ENCODE results near the gene PRR33. TPM values are rescaled to one million over a fixed set of nuclear protein-coding genes. Genes with fewer than 3 reads are reported as not detected.

The PRR33 gene
- total RNA-seq, 1 donor from 2014 or later, result 0.16 TPM

DNA sequence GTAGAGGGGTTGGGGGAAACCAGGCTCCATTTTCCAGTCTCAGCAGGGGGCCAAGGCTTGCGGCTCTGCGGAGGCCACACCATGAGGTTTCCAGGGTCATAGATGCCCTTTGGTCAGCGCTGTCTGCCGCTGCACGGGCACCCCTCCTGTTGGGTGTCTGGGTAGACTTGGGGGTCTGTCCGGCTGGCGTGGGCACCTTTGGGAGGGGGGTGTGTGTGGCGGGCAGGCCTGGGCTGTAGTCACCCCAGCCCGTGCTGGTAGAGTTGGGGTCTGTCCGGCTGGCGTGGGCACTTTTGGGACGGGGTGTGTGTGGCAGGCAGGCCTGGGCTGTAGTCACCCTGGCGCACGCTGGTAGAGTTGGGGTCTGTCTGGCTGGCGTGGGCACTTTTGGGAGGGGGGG is 20.2 kb downstream of the PRR33 start:
- no peak overlapping the region for H3K4me3 Mint-ChIP-seq
- no peak for DNase-seq

DNA sequence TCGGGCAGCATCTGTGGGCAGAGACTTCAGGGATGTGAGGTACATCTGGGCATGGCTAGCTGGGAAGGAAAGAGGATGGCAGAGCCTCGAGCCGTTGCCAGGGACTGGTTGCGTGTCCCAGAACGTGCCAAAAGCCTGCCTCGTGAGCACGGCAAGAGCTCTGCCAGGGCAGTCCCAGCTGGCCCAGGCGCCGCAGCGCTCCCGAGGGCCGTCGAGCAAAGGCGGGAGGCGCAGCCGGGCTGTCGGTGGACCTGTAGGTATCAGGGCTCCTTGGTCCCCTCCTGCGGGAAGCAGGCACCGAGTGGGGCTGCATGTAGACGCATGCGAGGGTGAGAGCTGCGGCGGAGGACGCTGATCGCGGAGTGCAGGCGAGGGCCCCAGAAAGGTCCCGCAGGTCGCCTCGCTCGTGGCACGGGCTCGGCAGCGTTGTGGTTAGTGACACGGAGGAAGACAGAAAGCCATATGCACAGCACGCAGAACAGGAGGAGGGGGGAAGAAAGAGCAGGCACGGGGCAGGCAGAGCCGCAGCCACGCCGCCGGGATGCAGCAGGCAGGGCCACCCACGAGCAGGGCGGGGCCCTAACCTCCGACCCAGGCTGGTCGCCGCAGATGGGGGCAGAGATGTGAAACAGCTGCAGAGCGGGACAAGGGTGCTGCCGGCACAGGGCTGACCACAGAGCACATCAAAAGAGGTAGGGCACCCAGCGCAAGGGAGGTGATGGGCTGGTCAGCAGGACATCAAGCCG is 20.8 kb downstream of the PRR33 start:
- Mint-ChIP-seq H3K9me3 (no peaks in the 10 kb centered on the region), H3K27me3 (no peaks in the 10 kb centered on the region), H3K36me3 (ENCODE audit: low read depth) (peaks cover 32% of the 10 kb centered on the region), H3K4me3 (no peak overlapping the region), H3K27ac (no peak overlapping the region), H3K4me1 (peaks cover 67% of the 10 kb centered on the region)
- ChIA-PET POLR2A (no interaction called here), CTCF (interaction anchor here (2.2 kb wide), 1 partner anchor 11 kb away, joined by 8 read pairs; no protein-coding TSS in a partner anchor)
- DNase-seq, result no peak
- no peak for ATAC-seq (ENCODE audit: low read depth)
- TF ChIP-seq, protein P1, sequence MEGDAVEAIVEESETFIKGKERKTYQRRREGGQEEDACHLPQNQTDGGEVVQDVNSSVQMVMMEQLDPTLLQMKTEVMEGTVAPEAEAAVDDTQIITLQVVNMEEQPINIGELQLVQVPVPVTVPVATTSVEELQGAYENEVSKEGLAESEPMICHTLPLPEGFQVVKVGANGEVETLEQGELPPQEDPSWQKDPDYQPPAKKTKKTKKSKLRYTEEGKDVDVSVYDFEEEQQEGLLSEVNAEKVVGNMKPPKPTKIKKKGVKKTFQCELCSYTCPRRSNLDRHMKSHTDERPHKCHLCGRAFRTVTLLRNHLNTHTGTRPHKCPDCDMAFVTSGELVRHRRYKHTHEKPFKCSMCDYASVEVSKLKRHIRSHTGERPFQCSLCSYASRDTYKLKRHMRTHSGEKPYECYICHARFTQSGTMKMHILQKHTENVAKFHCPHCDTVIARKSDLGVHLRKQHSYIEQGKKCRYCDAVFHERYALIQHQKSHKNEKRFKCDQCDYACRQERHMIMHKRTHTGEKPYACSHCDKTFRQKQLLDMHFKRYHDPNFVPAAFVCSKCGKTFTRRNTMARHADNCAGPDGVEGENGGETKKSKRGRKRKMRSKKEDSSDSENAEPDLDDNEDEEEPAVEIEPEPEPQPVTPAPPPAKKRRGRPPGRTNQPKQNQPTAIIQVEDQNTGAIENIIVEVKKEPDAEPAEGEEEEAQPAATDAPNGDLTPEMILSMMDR (IDR thresholded peaks at IDR 0.05), result no peak
- intact Hi-C loops (cut with micrococcal nuclease), result no loop called here

More for the DNA sequence above, 20.2 kb downstream of the PRR33 start:
- H3K27me3 Mint-ChIP-seq, result no peaks in the 10 kb centered on the region
- CTCF ChIA-PET, result no interaction called here
- peaks cover 69% of the 10 kb centered on the region for H3K4me1 Mint-ChIP-seq
- no peak overlapping the region for H3K27ac Mint-ChIP-seq
- no peaks in the 10 kb centered on the region for H3K9me3 Mint-ChIP-seq
- TF ChIP-seq, protein P1 (IDR thresholded peaks at IDR 0.05), result no peak
- intact Hi-C loops (cut with micrococcal nuclease), result no loop called here
- POLR2A ChIA-PET, result no interaction called here
- H3K36me3 Mint-ChIP-seq (ENCODE audit: low read depth), result peaks cover 29% of the 10 kb centered on the region
- no peak for ATAC-seq (ENCODE audit: low read depth)

DNA sequence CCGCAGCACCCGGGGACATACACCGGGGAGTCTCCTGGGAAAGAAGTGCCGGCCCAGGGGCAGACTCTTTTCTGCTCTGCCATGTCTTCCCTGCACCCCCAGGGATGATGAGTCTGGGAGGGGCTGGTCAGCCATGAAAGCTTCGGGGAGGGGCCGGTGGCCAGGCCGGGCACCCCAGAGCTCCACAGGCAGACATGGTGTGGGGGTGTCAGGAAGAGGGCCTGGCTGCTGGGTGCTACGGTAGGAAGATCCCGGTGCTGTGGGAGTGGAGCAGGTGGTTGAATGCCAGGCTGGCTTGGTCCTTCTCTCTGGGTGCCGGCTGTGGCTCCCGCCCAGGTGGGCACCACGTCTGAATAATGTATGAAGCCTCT is 21.4 kb downstream of the PRR33 start:
- Mint-ChIP-seq H3K9me3 (no peaks in the 10 kb centered on the region), H3K27me3 (no peaks in the 10 kb centered on the region), H3K36me3 (ENCODE audit: low read depth) (peaks cover 35% of the 10 kb centered on the region), H3K4me1 (peaks cover 68% of the 10 kb centered on the region), H3K4me3 (no peak overlapping the region), H3K27ac (no peak overlapping the region)
- ChIA-PET POLR2A (no interaction called here), CTCF (interaction anchor here (2.2 kb wide), 1 partner anchor 12 kb away, joined by 8 read pairs; no protein-coding TSS in a partner anchor)
- no peak for DNase-seq
- no peak for ATAC-seq (ENCODE audit: low read depth)
- intact Hi-C loops (cut with micrococcal nuclease), result no loop called here
- TF ChIP-seq, protein P1 (IDR thresholded peaks at IDR 0.05), result no peak

DNA sequence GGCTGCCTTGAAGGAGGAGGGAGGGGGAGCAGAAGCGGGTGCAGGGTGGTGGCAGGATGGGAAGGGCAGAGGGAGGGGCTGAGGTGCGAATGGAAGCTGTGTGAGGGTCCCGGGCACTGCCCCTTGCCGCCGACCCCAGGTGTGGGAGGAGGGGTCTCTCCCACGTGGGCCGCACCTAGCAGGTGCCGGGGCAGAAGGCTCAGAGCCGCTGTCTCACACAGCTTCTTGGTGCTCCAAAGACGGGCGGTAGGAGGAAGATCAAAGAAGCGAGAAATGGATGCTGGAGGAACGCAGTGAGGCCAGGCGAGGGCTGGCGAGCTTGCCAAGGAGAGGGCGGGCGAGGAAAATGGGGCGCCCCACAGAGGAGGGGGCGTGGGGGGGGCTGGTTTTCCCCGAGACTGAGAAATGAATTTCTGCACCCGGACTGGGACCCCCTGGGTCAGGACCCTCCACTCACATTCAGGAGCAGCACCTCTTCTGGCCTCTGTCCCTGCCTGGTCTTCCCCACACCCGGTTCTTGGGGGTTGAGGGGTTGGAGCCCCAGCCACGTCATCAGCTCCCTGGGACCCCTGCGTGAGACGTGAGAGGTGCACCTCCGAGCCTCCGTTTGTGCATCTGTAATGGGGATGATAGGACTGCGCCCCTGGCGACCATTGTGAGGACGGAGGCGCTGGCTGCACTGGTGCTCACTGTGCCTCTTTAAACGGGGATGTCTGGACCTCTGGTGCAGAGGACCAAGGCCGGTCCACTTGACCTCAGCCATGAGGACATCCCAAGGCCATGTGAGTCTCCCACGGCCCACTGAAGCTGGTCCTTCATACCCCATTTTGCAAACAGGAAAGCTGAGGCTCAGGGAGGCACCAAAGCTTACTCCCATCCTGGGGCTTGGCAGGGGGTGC is 22.0 kb downstream of the PRR33 start:
- intact Hi-C loops (cut with micrococcal nuclease), result no loop called here
- no peak overlapping the region for H3K27ac Mint-ChIP-seq
- CTCF ChIA-PET, result interaction anchor here (2.2 kb wide), 1 partner anchor 12 kb away, joined by 8 read pairs; no protein-coding TSS in a partner anchor
- POLR2A ChIA-PET, result interaction anchor here (0.8 to 1.2 kb wide), 5 partner anchors 13 to 92 kb away, joined by 3 to 6 read pairs (median 3); no protein-coding TSS in a partner anchor
- TF ChIP-seq, protein P1 (IDR thresholded peaks at IDR 0.05), result no peak
- H3K4me3 Mint-ChIP-seq, result peak overlapping the region; percentile 24
- no peaks in the 10 kb centered on the region for H3K9me3 Mint-ChIP-seq
- ATAC-seq (ENCODE audit: low read depth), result no peak
- H3K27me3 Mint-ChIP-seq, result no peaks in the 10 kb centered on the region
- H3K36me3 Mint-ChIP-seq (ENCODE audit: low read depth), result peaks cover 35% of the 10 kb centered on the region
- H3K4me1 Mint-ChIP-seq, result peaks cover 69% of the 10 kb centered on the region
- DNase-seq, result no peak
